ENCODE measurements around the gene ABCF1. TPM values are rescaled to one million over a fixed set of nuclear protein-coding genes. Genes with fewer than 3 reads are reported as not detected.

ABCF1 gene
- total and polyA plus RNA-seq, 9 of the 15 experiments (the other 6 are each of a cell fraction or from before 2014, with no cell fraction given) = 41.6 to 193 (median 102) TPM

DNA sequence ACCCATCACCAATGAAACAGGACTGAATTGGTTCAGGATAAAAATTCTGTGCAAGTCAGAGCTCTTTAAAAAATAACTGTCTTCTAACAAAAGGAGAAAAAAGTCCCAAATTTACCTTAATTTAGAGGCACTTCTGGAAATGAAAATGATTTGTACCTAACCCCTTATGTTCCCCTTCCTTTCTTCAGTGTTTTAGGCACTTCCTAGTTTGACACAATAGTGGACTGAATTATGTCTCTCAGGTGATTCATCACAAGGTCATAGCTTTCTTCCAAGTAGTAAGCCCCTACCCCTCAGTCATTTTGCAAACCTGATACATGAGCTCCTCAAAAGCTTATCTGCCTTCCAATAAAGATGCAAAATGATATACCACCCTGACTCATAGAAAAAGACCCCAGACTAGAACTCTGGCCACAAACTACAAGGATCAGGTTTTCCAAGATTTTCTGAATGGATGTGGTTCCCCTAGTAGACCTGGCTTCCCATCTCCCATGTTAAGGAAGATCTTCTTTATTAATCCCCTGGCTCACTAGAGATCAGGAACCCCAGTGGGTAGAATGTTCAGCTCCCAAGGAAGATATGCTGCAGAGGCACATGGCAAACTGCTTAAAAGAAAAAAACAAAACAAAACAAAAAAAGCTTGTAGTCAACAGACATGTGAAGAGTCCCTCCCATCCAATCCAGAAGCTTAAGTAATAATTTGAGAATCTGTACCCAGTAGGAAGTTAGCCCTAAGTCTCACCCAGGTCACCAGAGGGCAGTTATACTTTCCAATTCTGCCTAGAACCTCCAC, 42.2 kb downstream of the ABCF1 start (continued):
- TF ChIP-seq NCOR1 (IDR thresholded peaks at IDR 0.05) = no peak
- no peak for TF ChIP-seq NEUROD1 (IDR thresholded peaks at IDR 0.05; ENCODE audit: borderline replicate concordance, low read depth, low read length, partially characterized antibody)
- TF ChIP-seq, protein P1, sequence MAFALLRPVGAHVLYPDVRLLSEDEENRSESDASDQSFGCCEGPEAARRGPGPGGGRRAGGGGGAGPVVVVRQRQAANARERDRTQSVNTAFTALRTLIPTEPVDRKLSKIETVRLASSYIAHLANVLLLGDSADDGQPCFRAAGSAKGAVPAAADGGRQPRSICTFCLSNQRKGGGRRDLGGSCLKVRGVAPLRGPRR (CRISPR knock-in tag; IDR thresholded peaks at IDR 0.05) = no peak
- no peak for TF ChIP-seq CBX5 (IDR thresholded peaks at IDR 0.05; ENCODE audit: borderline replicate concordance, low read depth)
- 0 out of 2 replicates have a peak, but pooled peaks have one; percentile 22 for TF ChIP-seq PML (IDR thresholded peaks at IDR 0.05; ENCODE audit: low read length)
- TF ChIP-seq TOE1 (IDR thresholded peaks at IDR 0.05; ENCODE audit: borderline replicate concordance) = no peak
- TF ChIP-seq TOE1 (CRISPR knock-in tag; IDR thresholded peaks at IDR 0.05; ENCODE audit: borderline replicate concordance, low read depth) = no peak
- 0 out of 2 replicates have a peak, but pooled peaks have one; percentile 37 for TF ChIP-seq ELF2 (CRISPR knock-in tag; IDR thresholded peaks at IDR 0.05)
- peak; percentile 77; the same call in 1 of the 2 replicates for TF ChIP-seq GTF2E2 (tag; IDR thresholded peaks at IDR 0.05)
- TF ChIP-seq ZNF561 (CRISPR knock-in tag; conservative IDR thresholded peaks at IDR 0.05) = no peak
- peak; percentile 39; the same call in 1 of the 2 replicates for TF ChIP-seq SPI1 (IDR thresholded peaks at IDR 0.05; ENCODE audit: borderline replicate concordance, low read depth, low read length)
- TF ChIP-seq SMAD4 (CRISPR knock-in tag; conservative IDR thresholded peaks at IDR 0.05) = no peak
- TF ChIP-seq MXD1 (CRISPR knock-in tag; IDR thresholded peaks at IDR 0.05; ENCODE audit: borderline replicate concordance, poor library complexity, severe bottlenecking) = no peak
- no peak for TF ChIP-seq ZNF717 (CRISPR knock-in tag; IDR thresholded peaks at IDR 0.05)
- no peak for TF ChIP-seq ZNF282 (CRISPR knock-in tag; IDR thresholded peaks at IDR 0.05)
- no peak for TF ChIP-seq POLR3A (IDR thresholded peaks at IDR 0.05; ENCODE audit: borderline replicate concordance, extremely low read depth, insufficient read depth, insufficient read length)
- TF ChIP-seq ZNF134 (CRISPR knock-in tag; conservative IDR thresholded peaks at IDR 0.05) = no peak
- TF ChIP-seq POLR2AphosphoS5 (IDR thresholded peaks at IDR 0.05; ENCODE audit: control insufficient read depth, insufficient read depth, low read depth, low read length) = peak; percentile 67; the same call in 1 of the 2 replicates
- no peak for TF ChIP-seq EGR1 (conservative IDR thresholded peaks at IDR 0.05)
- 0 out of 2 replicates have a peak, but pooled peaks have one; percentile 34 for TF ChIP-seq JUND (IDR thresholded peaks at IDR 0.05; ENCODE audit: borderline replicate concordance, low read depth, low read length)
- 0 out of 3 replicates have a peak, but pooled peaks have one; percentile 16 for TF ChIP-seq JUND (tag; IDR thresholded peaks at IDR 0.05; ENCODE audit: borderline replicate concordance, low read depth, low read length)
- no peak for TF ChIP-seq ZNF224 (CRISPR knock-in tag; IDR thresholded peaks at IDR 0.05)
- no peak for TF ChIP-seq NRF1 (conservative IDR thresholded peaks at IDR 0.05 in 1 of 2, IDR thresholded peaks at IDR 0.05 in 1 of 2)
- no peak for TF ChIP-seq RCOR1 (IDR thresholded peaks at IDR 0.05; ENCODE audit: borderline replicate concordance in 1 of 2, low read depth in 2 of 2, low read length in 2 of 2)
- TF ChIP-seq E2F3 (CRISPR knock-in tag; IDR thresholded peaks at IDR 0.05) = no peak
- TF ChIP-seq POLR2G (IDR thresholded peaks at IDR 0.05; ENCODE audit: low read depth, low read length) = 0 out of 2 replicates have a peak, but pooled peaks have one; percentile 2

All from K562 (cell line).